ENCODE results near the gene CMAS. TPM values are rescaled to one million over a fixed set of nuclear protein-coding genes. Genes with fewer than 3 reads are reported as not detected.

Gene CMAS
- total RNA-seq, 1 donor from 2014 or later: 20.2 TPM

GRCh38 chr12:22105542-22105941 lies 59.5 kb downstream of the CMAS start:
- DNase-seq (ENCODE audit: low read depth): peak; percentile 15

GRCh38 chr12:22110176-22110575 lies 64.2 kb downstream of the CMAS start:
- no peak for DNase-seq (ENCODE audit: low read depth)

Other genes with a start within 250 kb of the CMAS start
- gene ABCC9, start 104.8 kb upstream of the CMAS start, total RNA-seq: 10.1 and 18.5 TPM in 2 replicates

Data from myocyte (in vitro differentiated cells).